ENCODE results near the gene NPBWR2. TPM values are rescaled to one million over a fixed set of nuclear protein-coding genes. Genes with fewer than 3 reads are reported as not detected.

NPBWR2 gene
- total RNA-seq, 1 donor from 2014 or later, result not detected

DNA sequence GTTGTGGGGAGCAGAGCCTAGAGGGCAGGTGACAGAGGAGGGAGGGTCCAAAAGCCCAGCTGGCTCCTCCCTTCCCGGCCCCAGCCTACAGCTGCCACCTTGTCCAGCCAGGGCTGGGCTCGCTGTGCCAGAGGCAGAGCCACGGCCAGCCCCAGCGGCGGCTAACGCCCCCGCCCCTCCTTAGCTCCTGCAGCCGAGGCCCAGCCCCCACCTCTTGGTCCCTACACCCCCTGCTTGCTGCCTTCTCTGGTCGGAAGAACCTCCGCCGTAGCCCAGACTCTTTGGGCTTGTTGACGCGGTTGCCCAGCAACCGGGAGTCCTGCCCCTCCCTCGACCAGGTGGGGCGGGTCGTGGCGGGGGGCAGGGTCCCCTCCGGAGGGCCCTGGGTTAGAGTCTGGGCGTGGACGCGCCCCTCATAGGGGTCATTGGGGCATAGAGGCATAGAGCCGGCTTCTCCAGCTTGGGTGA, 22.6 kb downstream of the NPBWR2 start:
- DNase-seq (ENCODE audit: low spot score), result no peak

- DNase-seq (ENCODE audit: low spot score), result no peak
Measured at GRCh38 chr20:64083804-64084684, 23.3 kb downstream of the NPBWR2 start, which contains the start of gene LKAAEAR1. Gene LKAAEAR1 (minus strand): TSS chr20:64084398. CDS start chr20:64084219, 179 bp downstream.

DNA sequence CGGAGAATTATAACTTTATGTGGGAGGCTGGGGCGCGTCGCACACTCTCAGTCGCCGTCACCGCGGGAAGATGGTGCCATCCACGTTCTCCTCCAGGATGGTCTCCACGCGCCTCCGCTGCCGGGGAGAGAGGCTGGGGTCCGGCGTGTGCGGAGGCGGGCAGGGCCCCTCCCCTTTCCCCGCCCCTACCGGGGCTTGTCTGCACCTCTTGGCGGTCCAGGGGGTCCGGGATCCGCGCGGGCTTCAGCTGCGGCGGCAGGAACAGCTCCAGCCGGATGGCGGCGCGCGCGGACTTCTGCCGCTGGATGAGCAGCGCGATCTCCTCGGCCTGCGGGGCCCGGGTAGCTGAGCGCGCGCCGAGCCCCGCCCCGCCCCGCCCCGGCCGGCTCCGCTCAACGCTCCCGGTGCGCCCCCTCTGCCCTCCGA, 24.0 kb downstream of the NPBWR2 start:
- no peak for DNase-seq (ENCODE audit: low spot score)

DNA sequence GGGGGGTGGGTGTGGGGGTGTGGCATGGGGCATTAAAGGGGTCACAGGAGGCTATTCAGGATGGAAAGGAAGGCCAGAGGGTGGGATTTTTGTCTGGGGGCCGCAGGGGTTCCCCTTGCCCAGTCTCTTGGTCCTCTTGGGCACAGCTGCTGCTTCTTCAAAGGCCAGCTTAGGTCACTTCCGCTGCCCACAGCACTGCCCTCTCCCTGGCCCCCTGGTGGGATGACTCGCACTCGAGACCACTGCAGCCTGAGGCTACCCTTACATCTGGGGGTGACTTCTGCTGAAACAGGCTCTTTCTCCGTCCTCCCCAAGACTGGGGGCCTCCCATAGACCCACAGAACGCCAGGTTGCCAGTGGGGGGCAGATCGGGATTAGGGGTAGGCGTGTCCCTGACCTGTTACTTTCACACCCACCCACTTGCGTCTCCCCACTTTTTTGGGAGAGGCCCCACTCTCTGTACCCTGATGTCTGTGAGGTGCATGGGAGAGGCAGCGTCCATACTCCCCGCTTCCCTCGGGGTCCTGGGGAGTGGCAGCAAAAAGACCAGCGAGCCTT, 24.5 kb downstream of the NPBWR2 start:
- no peak for DNase-seq (ENCODE audit: low spot score)

- DNase-seq (ENCODE audit: low spot score), result no peak
Measured at GRCh38 chr20:64082126-64082731, 25.1 kb downstream of the NPBWR2 start.

DNA sequence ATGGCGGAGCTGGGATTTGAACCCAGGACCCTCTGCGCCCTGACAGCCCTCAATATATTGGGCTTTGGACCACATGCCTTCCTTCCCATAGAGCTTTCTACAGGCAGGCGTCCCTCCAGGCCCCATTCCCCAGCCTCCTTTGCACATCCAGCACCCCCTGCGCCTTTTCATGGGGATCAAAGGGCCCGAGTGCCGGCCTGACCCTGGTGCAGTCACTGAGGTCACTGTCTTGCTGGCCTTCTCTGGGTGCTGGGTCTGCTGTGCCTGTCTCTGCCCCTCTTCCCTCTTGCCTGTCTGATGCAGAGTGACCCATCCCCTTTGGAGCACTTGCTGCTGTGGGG, 25.8 kb downstream of the NPBWR2 start:
- no peak for DNase-seq (ENCODE audit: low spot score)

DNA sequence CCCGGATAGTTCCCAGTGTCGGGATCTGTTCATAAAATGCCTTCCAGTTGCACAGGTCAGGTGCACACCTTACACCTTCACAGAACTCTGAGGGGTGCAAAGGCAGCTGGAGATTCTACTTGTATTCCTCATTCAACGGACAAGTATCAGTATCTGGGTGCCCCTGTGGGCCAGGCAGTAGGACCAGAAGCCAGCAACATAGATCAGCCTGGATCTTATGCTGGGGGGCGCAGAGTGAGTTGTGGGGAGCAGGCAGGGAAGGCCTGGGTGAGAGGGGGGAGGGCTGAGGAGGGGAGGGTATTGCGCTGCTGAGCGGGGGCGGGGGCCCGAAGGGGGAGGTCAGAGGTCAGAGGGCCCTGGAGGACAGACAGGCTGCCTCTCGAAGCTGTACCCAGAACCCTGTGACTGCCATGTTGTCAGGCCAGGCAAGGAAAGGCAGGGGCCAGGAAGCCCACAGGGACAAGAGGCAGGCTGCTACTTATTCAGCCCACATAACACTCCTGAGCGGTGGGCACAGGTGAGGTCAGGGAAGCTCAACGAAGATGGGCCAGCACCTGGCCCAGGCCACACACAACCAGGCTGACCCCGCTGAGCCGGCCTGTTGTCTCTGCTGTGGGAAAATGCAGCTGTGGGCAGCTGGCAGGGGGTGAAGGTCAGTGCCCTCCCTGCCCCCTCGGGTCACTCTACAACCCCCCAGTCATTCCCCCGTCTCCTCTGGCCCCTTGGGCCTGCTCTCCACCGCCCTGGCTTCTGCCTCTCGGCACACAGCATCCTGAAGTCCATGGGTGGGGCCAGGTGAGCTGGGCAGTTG, 26.3 kb downstream of the NPBWR2 start:
- DNase-seq (ENCODE audit: low spot score), result no peak

GRCh38 chr20:64080013-64080812, 27.2 kb downstream of the NPBWR2 start, which contains the start of gene OPRL1:
Gene OPRL1 (plus strand): TSS chr20:64080082. CDS start chr20:64092721, 12,639 bp downstream.
- no peak for DNase-seq (ENCODE audit: low spot score)

- DNase-seq (ENCODE audit: low spot score), result no peak
Measured at GRCh38 chr20:64079273-64080012, 27.9 kb downstream of the NPBWR2 start, which contains the start of gene RGS19. Gene RGS19 (minus strand): TSS chr20:64079518. CDS start chr20:64076886, 2,632 bp downstream.

DNA sequence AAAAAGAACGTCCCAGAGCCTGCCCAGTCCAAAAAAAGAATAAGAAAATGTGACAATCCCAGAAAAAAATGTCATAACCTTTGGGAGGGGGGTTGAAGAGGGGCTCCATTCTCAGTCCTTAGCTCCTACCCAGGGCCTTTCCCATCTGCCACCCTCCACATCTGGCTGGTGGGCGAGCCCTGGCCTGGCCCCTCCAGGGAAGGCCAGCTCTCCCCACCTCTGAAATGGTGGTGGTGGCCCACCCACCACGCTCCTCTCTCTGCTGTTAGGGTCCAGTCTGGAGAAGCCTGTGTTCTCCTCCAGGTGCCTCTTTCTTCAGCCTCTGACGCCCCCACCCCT, 28.5 kb downstream of the NPBWR2 start:
- no peak for DNase-seq (ENCODE audit: low spot score)

DNA sequence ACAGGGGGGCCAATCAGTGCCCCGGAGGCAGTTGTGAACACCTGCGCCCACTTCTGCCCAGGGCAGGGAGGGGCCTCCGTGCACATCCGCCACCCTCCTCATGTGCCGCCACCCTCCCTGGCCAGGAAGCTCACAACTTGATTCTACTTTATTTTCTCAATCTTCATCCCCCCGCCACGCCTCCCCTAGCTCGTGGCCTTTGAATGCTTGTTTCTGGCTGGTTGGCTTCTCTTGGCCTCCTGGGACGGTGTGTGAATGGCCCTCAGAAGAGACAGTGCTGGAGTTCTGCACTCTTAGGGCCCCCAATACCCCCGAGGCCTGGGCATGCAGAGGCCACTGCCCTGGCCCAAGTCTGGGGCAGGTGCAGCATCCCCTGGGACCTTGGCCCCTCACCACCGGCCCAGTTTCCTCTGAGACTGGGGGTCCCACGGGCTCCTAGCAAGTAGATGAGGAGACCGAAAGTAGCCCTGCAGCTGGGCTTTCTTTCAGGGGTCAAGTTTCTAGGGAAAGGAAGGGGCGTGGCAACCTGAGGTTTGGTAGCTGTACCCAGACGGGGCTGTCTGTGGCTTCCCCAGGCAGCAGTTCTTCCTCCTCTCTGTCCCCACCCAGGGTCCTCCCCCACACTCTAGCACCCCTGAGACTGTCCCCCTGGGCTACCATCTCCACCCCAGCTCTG, 29.4 kb downstream of the NPBWR2 start:
- no peak for DNase-seq (ENCODE audit: low spot score)

- DNase-seq (ENCODE audit: low spot score), result no peak
Measured at GRCh38 chr20:64077541-64077875, 29.9 kb downstream of the NPBWR2 start.

- DNase-seq (ENCODE audit: low spot score), result no peak
Measured at GRCh38 chr20:64077094-64077493, 30.3 kb downstream of the NPBWR2 start.

DNA sequence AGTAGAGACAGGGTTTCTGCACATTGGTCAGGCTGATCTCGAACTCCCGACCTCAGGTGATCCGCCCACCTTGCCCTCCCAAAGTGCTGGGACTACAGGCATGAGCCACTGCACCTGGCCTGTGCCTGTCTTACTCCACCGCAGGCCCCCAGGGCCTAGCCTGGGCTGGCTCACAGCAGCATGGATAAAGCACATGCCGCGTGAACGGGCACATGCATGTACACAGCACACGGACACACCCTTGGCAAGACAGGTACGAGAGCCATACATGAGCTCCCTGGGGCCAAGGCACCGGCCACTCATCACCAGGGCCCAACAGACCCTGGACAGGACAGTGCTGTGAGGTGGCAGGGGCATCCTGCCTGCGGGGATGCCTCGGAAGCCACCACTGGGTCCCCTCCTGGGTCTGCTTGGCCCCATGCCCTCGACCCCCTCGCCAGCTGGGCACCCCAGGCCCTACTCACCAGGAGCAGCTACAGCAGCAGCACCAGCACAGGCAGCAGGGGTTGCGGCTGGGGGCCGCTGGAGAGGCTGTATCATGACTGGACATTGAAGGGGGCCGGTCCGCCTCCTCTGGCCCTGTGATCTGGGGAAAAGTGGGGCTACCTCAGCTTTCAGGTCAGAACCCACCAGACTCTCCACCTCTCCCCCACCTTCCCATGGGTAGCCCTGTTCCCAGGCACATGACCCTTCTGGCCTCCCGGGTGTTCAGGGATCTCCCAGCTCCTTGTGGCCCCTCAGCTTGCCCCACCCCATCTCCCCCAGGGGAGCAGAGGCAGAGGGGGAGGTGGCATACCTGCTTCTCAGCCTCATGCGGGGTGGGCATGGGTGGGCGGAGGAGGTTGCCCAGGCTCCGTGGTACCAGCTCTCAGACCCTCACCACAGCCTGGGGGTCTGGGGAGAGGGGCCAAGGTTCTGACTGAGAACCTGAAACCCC, 31.0 kb downstream of the NPBWR2 start:
- DNase-seq (ENCODE audit: low spot score), result no peak

GRCh38 chr20:64075556-64075955, 31.8 kb downstream of the NPBWR2 start:
- DNase-seq (ENCODE audit: low spot score), result no peak

DNA sequence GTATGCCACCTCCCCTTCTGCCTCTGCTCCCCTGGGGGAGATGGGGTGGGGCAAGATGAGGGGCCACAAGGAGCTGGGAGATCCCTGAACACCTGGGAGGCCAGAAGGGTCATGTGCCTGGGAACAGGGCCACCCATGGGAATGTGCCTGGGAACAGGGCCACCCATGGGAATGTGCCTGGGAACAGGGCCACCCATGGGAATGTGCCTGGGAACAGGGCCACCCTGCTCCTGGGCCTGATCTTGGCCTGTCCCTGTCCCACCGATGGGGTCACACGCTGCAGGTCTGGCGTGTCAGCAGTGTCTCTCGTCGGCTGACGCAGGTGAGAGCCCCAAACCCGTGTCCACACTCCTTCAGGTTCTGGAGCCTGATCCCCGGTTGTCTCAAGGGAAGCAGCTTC, 32.4 kb downstream of the NPBWR2 start:
- DNase-seq (ENCODE audit: low spot score), result no peak

GRCh38 chr20:64074184-64074789, 33.1 kb downstream of the NPBWR2 start:
- no peak for DNase-seq (ENCODE audit: low spot score)

DNA sequence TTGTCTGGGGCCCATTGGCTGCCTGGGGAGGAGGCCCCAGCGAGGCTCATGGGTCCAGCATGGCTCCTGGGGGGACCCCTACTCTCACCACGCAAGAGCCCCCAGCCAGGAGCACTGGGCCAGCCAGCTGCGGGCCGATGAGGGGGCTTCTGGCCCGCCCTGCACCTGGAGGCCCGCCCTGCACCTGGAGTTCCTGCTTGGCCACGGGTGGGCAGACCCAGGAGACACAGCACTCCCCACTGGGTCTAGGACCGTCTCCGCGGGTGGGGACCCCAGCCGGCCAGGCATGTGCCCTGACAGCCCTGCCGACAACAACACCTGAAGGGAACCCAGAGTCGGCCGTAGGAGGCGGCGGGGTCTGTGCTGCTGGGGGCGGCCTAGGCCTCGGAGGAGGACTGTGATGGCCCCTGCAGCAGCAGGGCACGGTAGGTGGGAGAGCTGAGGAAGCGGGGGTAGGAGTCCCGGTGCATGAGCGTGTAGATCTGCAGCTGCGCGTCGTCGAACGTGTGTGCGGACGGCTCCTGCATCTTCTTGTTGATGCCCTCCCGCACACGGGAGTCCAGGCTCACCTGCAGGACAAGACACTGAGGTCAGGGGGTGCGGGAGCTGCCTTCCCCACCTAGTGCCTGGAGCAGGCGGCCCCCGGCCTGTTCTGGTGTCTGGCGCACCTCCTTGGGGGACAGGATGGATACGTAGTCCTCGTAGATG, 33.7 kb downstream of the NPBWR2 start:
- no peak for DNase-seq (ENCODE audit: low spot score)
